IPS-15b (cell line): Measurements from ENCODE around the gene KANSL3.
"Not testable (repeated sequence)": the region's sequence is repeated elsewhere in the genome, so short reads cannot be mapped to it uniquely, and the experiment has no call there.

Experiments used
- H3K27me3 ChIP-seq: one replicate; pipeline ENCODE4 v1.6.1; 2013; ENCODE audit warnings: low read length; ENCODE audit not compliant: control insufficient read depth, insufficient read depth
- H3K36me3 ChIP-seq: one replicate; pipeline ENCODE4 v1.6.1; 2013; ENCODE audit warnings: low read length; ENCODE audit not compliant: control insufficient read depth, insufficient read depth
- H3K4me1 ChIP-seq: one replicate; pipeline ENCODE4 v1.6.1; 2013; ENCODE audit warnings: mild to moderate bottlenecking, low read length; ENCODE audit not compliant: control insufficient read depth, insufficient read depth
- H3K4me3 ChIP-seq: one replicate; pipeline ENCODE4 v1.5.1; 2013; ENCODE audit warnings: low read depth, low read length
- H3K9ac ChIP-seq: one replicate; pipeline ENCODE4 v1.6.1; 2013; ENCODE audit warnings: low read depth, mild to moderate bottlenecking, low read length
- H3K9me3 ChIP-seq: one replicate; pipeline ENCODE4 v1.6.1; 2013; ENCODE audit warnings: mild to moderate bottlenecking, low read length; ENCODE audit not compliant: control insufficient read depth, insufficient read depth

Gene KANSL3

GRCh38 chr2:96668771-96669170 is 30.7 kb upstream of the KANSL3 start:
- H3K4me3 ChIP-seq = no peak overlapping the region
- H3K27me3 ChIP-seq = no peaks in the 10 kb centered on the region
- no peaks in the 10 kb centered on the region for H3K36me3 ChIP-seq
- no peaks in the 10 kb centered on the region for H3K9me3 ChIP-seq
- H3K4me1 ChIP-seq = no peaks in the 10 kb centered on the region
- no peak overlapping the region for H3K9ac ChIP-seq

- H3K4me1 ChIP-seq, H3K36me3 ChIP-seq, H3K9me3 ChIP-seq, H3K9ac ChIP-seq, H3K27me3 ChIP-seq, H3K4me3 ChIP-seq: not testable (repeated sequence)
These were observed 27.6 kb upstream of the KANSL3 start for GRCh38 chr2:96665717-96666116.

GRCh38 chr2:96665083-96665569 is 27.0 kb upstream of the KANSL3 start:
- Histone ChIP-seq H3K4me3 (no peak overlapping the region), H3K9ac (no peak overlapping the region), H3K4me1 (no peaks in the 10 kb centered on the region), H3K36me3 (no peaks in the 10 kb centered on the region), H3K9me3 (no peaks in the 10 kb centered on the region), H3K27me3 (no peaks in the 10 kb centered on the region)

GRCh38 chr2:96664366-96664925 is 26.3 kb upstream of the KANSL3 start:
- Histone ChIP-seq H3K27me3 (no peaks in the 10 kb centered on the region), H3K9ac (no peak overlapping the region), H3K9me3 (no peaks in the 10 kb centered on the region), H3K36me3 (no peaks in the 10 kb centered on the region), H3K4me3 (no peak overlapping the region), H3K4me1 (no peaks in the 10 kb centered on the region)

- Histone ChIP-seq H3K4me1 (no peaks in the 10 kb centered on the region), H3K27me3 (no peaks in the 10 kb centered on the region), H3K9ac (no peak overlapping the region), H3K36me3 (no peaks in the 10 kb centered on the region), H3K9me3 (no peaks in the 10 kb centered on the region), H3K4me3 (no peak overlapping the region)
These were observed 25.7 kb upstream of the KANSL3 start for GRCh38 chr2:96663829-96664228.

- no peaks in the 10 kb centered on the region for H3K9me3 ChIP-seq
- no peak overlapping the region for H3K4me3 ChIP-seq
- no peaks in the 10 kb centered on the region for H3K36me3 ChIP-seq
- H3K9ac ChIP-seq = no peak overlapping the region
- no peaks in the 10 kb centered on the region for H3K27me3 ChIP-seq
- no peaks in the 10 kb centered on the region for H3K4me1 ChIP-seq
These were observed 25.1 kb upstream of the KANSL3 start for GRCh38 chr2:96663177-96663576.

- H3K4me3 ChIP-seq = no peak overlapping the region
- no peak overlapping the region for H3K9ac ChIP-seq
- no peaks in the 10 kb centered on the region for H3K36me3 ChIP-seq
- H3K9me3 ChIP-seq = no peaks in the 10 kb centered on the region
- no peaks in the 10 kb centered on the region for H3K27me3 ChIP-seq
- H3K4me1 ChIP-seq = no peaks in the 10 kb centered on the region
These were observed 24.2 kb upstream of the KANSL3 start for GRCh38 chr2:96662360-96662759.

- no peak overlapping the region for H3K4me3 ChIP-seq
- H3K9me3 ChIP-seq = no peaks in the 10 kb centered on the region
- H3K27me3 ChIP-seq = no peaks in the 10 kb centered on the region
- H3K9ac ChIP-seq = peak overlapping the region; percentile 60
- no peaks in the 10 kb centered on the region for H3K4me1 ChIP-seq
- H3K36me3 ChIP-seq = no peaks in the 10 kb centered on the region
These were observed 23.2 kb upstream of the KANSL3 start for GRCh38 chr2:96661324-96661723.

GRCh38 chr2:96656540-96656939 is 18.4 kb upstream of the KANSL3 start:
- Histone ChIP-seq H3K9me3 (no peaks in the 10 kb centered on the region), H3K4me1 (no peaks in the 10 kb centered on the region), H3K4me3 (no peak overlapping the region), H3K9ac (no peak overlapping the region), H3K27me3 (no peaks in the 10 kb centered on the region), H3K36me3 (no peaks in the 10 kb centered on the region)

- no peaks in the 10 kb centered on the region for H3K4me1 ChIP-seq
- no peaks in the 10 kb centered on the region for H3K9me3 ChIP-seq
- no peak overlapping the region for H3K9ac ChIP-seq
- H3K4me3 ChIP-seq = no peak overlapping the region
- no peaks in the 10 kb centered on the region for H3K27me3 ChIP-seq
- no peaks in the 10 kb centered on the region for H3K36me3 ChIP-seq
These were observed 17.4 kb upstream of the KANSL3 start for GRCh38 chr2:96655526-96655925.

- not testable (repeated sequence) for H3K4me1 ChIP-seq, H3K4me3 ChIP-seq, H3K36me3 ChIP-seq, H3K27me3 ChIP-seq, H3K9me3 ChIP-seq, H3K9ac ChIP-seq
These were observed 16.7 kb upstream of the KANSL3 start for GRCh38 chr2:96654791-96655190.

GRCh38 chr2:96651793-96652192 is 13.7 kb upstream of the KANSL3 start:
- no peak overlapping the region for H3K9ac ChIP-seq
- no peaks in the 10 kb centered on the region for H3K4me1 ChIP-seq
- H3K36me3 ChIP-seq = no peaks in the 10 kb centered on the region
- H3K9me3 ChIP-seq = no peaks in the 10 kb centered on the region
- H3K27me3 ChIP-seq = no peaks in the 10 kb centered on the region
- H3K4me3 ChIP-seq = no peak overlapping the region
